ENCODE data around the gene TMC4.
"Not testable (repeated sequence)": the region's sequence is repeated elsewhere in the genome, so short reads cannot be mapped to it uniquely, and the experiment has no call there.

Gene TMC4

DNA sequence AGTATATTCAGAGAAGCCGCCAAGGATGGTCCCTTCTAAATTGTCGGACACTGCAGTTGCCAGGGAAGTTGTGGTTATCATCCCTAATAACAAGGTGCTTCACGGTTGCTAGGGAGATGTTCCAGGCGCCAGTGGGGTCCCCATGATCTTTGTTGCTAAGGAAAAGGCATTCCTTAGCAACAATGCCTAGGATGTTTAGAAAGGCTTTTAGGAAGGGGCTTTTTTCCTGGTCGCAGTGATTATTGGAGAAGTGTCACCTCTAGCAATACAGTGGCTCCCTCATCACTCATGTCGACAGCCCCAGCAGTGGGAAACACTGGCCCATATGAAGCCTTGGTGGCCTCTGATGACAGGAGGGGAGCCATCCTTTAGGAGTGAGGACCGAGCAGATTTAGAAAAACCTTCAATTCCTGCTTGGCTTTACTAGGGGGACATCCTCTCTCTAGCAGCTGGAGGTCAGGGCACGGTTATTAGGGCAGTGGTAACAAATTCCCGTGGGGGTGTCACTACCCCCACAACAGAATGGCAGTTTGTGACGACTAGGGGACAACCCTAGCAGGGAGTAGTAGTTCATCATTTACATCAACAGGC lies 6.4 kb upstream of the TMC4 start:
- no peak for DNase-seq (ENCODE audit: low read depth)

DNA sequence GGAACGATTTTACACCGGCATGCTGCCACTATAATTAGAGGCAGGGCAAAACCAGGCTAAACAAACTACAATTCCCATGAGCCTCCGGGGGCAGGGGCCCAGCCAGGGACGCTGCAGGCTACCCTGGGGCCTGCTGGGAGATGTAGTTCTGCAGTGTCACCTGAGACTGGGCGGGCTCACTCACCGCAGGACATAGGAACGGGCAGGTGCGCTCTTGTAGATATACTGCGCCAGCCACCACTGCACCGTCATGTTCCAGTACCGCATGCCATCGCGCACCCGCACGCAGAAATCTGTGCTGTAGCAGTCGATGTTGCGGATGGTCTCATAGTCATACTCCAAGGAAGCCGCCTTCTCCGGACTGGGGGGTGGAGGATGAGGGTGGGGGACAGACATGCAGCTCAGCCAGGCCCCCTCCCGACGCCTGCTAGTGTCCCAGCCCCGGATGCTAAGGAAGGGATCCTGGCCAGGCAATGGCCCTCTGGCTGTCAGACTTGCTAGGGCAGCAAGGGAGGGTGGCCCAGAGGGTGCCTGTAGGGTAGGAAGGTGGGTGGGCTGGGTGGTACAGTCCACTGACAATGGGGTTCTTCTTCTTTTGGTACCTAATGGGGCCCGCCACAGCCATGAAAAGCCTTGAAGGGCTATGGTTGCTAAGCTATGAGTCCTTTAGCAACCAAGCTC lies 5.8 kb upstream of the TMC4 start:
- no peak for DNase-seq (ENCODE audit: low read depth)

DNA sequence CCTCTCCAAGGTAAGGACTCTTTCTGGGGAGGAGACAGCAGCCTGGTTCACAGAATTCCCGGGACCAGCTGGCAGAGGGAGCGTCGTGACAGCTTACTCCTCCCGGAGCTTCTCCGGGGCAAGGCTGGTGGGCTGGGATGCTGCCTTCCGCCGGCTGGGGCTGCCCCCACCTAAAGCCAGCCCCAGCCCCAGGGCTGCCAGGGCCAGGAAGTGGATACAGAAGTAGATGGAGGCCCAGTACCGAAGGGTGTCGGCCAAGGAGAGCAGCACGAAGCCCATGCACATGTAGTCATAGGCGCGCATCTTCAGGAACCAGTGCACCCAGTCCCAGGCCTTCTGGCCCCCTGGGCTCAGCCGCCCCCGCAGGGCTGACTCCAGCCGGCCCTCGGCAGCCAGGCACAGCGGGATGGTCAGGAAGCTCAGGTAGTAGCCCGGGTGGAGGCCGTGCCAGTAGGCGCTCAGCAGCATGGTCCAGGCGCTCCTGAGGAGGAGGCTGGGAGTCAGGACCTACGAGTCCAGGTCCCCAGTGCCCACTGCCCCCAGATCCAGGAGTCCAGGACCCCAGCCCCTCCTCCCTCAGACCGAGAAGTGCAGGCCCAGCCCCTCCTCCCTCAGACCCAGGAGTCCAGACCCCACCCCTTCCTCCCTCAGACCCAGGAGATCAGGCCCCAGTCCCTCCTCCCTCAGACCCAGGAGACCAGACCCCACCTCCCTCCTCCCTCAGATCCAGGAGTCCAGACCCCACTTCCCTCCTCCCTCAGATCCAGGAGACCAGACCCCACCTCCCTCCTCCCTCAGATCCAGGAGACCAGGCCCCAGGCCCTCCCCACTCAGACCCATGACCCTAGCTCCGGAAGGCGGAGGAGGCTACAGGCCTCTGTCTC lies 1.2 kb upstream of the TMC4 start:
- no peak for DNase-seq (ENCODE audit: low read depth)

DNA sequence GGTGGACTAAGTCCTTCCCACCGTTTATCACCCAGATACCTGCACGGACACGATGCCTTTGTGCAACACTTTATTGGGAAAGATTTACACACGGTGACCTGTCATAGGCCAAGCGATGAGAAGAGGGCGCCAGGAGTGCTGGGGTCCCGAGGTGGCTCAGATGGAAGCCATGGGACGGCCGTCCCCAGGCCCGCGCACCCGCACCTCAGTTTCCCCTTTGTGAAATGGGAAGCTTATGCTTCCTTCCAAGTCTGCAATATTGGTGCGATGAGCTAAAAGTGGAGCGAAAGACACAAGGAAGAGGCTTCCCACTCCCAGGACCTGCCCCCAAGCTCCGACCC lies 369 bp upstream of the TMC4 start:
- no peak for DNase-seq (ENCODE audit: low read depth)

DNA sequence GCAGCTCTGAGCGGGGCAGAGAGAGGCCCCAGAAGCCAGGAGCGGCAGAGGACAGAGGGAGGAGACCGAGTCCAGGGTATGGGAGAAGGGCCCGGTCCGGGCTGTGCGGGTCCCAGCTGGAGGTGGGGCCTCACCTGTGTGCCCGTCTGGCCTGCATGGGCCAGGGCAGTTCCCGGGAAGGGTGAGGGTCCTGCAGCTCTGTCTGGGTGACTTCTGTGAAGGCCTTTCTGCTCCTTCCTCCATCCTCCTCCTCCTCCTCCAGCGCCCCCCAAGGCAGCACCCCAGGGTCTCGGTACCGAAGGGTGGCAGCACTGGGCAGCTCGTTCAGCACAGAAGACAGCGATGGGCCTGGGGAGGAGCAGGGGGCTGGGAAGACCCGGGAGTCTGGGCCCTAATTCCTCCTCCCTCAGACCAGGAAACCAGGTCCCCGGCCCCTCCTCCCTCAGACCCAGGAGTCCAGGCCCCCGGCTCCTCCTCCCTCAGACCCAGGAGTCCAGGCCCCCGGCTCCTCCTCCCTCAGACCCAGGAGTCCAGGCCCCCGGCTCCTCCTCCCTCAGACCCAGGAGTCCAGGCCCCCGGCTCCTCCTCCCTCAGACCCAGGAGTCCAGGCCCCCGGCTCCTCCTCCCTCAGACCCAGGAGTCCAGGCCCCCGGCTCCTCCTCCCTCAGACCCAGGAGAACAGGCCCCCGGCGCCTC lies 1.1 kb downstream of the TMC4 start:
- not testable (repeated sequence) for DNase-seq (ENCODE audit: low read depth)

DNA sequence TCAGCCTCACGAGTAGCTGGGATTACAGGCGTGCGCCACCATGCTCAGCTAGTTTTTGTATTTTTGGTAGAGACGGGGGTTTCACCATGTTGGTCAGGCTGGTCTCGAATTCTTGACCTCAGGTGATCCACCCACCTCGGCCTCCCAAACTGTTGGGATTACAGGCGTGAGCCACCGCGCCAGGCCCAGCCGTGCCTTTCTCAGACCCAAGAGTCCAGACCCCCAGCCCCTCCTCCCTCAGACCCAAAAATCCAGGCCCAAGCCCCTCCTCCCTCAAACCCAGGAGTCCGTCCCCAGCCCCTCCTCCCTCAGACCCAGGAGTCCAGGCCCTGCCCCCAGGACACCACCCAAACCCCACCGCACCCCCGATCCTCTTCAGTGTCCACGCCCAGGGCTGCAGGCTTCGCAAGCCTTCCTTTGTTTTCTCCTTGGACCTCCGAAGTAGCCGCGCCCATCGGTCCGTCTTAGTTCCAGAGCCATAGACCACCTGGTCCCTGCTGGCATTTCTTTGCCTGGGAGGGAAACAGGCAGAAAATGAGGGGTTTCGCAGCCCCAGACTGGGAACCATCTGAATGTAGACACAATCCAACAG lies 3.7 kb downstream of the TMC4 start:
- no peak for DNase-seq (ENCODE audit: low read depth)

DNA sequence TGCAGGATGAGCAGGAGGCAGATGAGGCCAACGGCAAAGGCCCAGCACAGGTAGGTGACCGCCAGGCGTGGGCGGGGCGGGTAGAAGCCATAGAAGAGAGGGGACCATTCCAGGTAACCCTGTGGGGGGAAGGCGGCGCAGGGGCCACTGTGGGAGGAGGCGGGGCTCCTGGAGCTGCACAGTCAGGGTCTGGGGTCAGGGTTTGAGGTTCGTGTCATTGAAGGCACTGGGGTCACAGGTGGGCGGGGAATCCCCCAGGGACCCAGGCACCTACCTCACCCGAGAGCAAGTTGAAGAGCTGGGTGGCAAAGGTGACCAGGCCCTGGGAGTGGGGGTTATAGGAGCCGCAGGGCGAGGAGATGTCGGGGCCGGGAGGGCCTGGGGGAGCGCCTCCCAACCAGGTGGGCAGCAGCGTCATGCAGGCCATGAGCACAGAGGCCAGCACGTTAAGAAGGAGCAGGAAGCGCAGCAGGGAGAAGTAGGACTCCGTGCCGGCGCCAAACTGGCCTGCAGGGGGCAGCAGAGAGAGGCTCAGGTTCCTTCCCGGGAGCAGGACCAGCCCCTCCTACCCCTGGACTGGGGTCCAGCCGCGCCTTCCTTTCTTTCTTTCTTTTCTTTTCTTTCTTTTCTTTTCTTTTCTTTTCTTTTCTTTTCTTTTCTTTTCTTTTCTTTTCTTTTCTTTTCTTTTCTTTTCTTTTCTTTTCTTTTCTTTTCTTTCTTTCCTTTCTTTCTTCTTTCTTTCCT lies 4.6 kb downstream of the TMC4 start:
- DNase-seq (ENCODE audit: low read depth) = peak; percentile 92

DNA sequence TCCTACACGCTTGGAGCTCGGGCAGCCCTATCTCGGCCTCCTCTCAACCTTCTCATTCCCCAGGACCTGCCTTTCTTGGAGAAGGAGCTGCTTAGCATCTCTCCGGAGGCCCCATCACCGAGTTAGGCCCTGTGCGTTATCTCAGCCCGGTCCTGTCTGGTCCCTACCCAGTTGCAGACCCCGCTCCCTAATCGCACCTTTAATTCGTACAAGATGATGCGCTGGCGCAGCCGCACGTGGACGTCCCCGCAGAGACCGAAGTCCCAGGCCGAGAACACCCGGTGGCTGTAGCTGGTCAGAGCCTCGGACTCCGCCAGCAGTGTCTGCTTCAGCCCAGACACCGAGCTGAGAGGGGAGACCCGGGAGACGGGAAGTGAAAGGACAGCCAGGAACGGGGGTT lies 7.7 kb downstream of the TMC4 start:
- no peak for DNase-seq (ENCODE audit: low read depth)

DNA sequence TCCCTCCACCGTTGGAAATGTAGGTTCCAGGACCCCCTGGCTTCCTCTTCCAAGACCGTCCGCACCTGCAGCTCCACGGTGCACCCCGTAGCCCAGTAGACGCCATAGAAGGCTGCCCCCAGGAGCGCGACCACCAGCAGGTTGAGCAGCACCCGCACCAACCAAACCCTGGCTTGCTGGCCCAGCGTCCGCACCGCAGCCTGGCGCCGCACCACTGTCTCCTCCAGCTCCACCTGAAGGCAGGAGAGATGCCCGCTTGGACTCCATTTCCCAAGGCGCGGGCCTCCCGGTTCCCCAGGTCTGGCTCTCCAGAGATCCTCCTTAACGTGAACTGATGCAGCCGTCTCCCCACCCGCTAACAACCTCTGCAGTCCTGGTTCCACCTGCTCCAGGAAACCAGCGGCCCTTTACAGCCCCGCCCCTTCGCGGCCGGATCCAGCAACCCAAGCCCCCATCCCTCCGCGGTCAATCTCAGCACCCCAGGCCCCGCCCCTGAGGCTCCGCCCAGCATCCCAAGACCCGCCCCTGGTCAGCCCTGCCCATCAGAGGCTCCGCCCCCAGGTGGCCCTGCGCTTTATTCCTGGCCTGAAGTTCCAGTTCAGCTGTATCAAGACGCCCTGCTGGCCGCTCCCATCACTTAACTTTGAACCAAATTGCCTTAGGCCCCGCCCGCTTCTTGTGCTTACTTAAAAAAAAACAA lies 8.4 kb downstream of the TMC4 start:
- no peak for DNase-seq (ENCODE audit: low read depth)

DNA sequence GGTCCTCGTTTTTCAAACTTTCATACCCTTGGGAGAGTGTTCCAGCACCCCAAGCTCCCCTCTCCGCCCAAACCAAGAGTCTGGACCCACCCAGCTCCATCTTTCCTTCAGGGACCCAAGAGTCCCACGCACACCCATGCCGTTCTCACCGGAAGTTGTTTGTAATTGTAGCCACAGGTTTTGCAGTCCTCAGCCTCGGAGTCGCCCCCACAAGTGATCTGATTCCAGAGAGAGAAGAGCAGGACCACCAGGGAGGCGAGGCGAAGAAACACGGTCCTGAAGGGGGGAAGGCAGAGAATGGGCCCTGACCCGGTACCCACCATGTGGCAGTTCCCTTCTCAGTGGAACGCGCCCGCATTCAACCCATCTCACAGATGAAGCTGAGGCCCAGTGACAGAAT lies 10.1 kb downstream of the TMC4 start:
- no peak for DNase-seq (ENCODE audit: low read depth)

DNA sequence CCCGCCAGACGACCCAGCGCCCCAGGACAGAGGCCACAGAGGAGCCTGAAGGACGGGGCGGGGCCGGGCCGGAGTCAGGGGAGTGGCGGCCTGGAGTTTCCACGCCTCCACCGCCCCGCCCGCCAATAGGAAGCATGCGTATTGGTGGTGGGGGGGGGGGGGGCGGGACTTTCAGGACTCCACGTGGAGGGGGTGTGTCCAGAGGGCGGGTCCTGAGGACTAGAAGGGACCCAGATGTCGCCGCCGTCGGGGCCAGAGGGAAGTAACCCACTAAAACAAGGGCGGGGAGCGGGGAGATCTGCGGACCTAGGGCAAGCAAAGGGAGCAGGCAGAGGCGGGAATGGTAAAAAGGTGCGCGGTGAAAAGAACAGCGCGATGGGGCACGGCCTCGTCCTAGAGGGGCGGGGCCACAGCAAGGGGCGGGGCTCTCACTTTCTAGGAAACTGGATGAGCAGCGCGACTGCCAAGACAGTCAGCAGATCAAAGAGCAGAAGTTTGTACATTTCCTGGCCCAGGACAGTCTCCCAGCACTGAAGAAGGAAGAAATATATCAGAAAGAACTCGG lies 10.6 kb downstream of the TMC4 start:
- DNase-seq (ENCODE audit: low read depth) = peak; percentile 66

DNA sequence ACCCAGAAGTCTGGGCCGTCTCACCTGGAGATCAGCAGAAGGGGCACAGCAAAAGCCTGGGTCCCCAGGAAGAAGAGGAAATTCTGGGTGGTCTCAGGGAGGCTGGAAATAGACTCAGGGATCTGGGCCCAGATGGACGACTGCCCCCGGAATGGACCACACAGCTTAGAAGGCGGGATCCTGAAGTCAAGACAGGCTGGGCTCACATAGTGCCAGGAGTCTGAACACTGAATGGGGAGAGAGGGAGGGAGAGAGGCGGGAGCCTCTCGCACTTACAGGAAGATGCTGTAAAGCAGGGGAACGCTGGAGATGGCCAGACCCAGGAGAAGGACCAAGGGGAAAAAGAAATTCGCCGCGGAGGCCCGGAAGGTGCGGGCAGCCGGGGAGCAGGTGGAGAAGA lies 12.1 kb downstream of the TMC4 start:
- no peak for DNase-seq (ENCODE audit: low read depth)

DNA sequence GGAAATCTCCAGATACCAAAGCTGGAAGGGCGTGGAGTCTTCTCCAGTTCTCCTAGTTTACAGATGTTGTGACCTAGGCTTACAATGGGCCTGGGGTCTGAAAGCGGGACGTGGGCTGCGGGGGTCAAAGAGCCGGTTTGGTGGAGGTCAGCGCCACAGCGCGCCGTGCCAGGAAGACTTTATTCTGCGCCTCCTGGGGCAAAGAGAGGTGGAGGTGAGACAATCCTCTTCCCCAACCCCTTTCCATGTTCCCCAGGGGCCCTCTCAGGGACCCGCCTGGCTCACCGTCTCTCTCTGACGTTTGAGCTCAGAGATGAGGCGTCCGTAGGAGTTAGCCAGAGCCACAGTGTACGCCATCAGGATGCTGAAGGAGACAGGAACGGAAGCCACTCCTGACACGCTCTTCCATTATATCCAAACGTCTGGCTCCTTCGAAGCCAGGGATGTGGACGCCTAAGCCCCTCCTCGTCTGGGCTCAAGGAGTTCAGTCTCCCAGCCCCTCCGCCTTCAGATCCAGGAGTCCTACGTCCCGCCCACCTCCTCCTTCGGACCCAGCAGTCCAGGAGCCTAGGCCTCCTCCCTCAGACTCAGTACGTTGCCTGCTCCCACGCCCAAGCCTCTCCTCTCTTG lies 12.7 kb downstream of the TMC4 start:
- no peak for DNase-seq (ENCODE audit: low read depth)

DNA sequence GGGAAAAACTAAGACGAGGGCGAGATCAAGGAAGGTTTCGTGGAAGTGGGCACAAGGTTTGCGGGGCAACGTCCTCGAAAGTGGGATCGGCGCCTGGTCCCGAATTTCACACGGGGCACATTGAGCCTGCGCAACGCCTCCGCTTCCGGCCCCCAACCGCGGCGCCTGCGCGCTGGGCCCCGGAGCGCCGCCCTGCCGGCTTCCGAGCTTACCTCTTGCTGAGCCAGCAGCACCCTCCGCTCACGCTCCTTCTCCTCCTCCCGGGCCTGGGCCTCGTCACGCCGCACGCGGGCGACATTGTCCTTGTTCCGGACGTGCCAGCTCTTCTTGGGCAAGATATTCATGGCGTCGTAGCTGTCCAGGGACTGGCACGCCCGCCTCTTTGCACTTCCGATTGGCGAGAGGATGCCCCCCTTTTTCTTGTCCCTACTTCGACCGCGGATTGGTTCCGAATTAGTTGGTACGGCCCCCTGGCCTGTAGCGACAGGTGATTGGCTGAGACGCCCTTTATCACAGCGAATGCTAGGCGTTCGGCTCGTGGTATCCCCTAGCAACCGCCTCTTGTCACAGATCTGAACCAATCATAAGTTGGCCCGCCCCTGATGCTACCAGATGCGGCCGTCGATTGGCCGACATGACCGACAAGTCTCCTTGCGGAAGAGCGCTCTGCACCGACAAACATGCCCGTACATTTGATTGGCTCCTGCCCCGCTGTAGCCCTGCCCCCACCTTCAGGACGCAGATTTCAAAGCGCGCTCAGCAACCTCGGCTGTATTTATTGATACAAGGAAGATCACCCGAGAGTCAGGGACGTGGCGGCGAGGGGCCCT lies 13.4 kb downstream of the TMC4 start, which contains the start of gene LENG1:
TSS of gene LENG1 (minus strand) at position 370 of the 830 bp plus-strand sequence. CDS start at position 344, 26 bp downstream.
- peak; percentile 96 for DNase-seq (ENCODE audit: low read depth)

DNA sequence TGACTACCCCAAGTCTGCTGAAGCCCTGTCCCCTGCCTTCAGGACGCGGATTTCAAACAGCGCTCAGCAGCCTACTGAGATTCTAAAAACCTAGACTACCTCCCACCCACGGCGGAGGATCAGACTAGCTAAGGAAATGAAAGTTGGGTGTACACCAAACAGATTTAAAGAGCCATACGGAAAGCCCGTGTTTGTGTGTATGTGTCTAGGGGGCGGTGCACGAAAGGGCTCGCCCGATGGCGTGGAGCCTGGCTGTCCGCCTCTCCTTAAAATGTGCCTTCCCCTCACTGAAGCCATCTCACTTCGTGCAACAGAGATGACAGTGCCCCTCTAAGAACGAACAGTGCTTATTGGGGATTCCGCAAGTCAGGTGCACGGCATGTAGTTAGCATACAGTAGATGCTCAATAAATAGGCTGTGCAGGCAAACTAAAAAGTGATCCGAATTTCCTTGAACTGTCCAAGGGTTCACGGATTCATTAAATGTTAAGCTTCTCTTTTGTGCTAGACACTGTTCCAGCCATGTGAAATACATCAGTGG lies 14.1 kb downstream of the TMC4 start:
- no peak for DNase-seq (ENCODE audit: low read depth)

DNA sequence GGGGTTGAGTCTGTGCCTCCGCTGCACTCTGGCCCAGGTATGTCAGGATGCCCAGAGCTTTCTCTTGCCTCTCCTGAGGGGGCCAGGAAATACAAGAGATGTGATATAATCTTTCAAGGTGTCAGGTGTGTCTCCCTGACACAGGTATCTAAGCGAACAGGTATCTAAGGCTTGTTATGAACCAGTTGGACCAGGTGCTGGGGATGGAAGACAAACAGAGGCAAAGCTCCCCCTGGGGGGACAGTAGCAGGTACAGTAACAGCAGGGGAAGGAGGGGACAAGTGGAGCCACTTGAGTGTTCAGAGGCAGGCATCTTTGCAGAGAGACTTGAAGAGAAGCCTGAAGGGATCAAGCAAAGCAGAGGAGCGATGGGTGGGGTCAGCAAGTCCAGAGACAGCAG lies 16.0 kb downstream of the TMC4 start:
- DNase-seq (ENCODE audit: low read depth) = no peak

DNA sequence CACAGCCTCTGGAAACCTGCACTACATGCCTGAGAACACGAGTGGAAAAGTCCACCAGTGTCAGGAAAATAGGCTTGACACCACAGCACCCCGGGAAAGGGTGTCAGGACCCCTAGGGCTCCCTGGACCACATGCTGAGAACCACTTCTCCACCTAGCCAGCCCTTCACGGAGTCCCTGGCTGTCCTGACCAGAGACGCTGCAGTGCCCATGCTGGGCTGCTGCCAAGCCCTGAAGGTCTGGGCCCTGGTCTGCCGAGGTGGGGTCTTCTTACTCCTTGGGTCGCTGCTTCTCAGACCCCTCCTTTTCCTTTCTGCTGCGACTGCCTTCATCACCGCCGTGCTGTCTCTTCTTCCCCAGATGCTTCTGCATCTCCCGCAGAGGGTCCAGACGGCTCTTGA lies 16.5 kb downstream of the TMC4 start:
- no peak for DNase-seq (ENCODE audit: low read depth)

DNA sequence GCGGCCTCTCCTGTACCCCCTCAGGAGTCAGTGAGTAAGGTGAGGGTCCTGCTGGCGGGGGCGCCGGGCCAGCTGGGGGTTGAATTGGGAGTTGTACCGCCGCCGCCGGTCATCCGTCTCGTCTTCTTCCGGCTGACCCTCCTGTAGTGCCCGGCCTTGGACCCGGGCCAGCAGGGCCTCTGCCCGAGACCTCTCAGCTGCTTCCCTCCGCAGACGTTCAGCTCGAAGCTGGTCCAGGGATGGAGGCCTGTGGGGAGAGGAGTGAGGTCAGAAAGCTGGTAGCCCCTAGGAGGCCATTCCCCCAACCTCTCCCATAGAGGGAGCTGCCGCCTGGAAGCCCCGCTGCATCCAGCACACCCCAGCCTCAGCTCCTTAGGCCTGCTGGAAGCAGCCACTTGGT lies 17.3 kb downstream of the TMC4 start:
- DNase-seq (ENCODE audit: low read depth) = no peak
